ENCODE results near the gene ZFYVE26.

GRCh38 chr14:67852926-67853604 is 36.7 kb upstream of the ZFYVE26 start:
- TF ChIP-seq CTCF (IDR thresholded peaks at IDR 0.05; ENCODE audit: low read depth, low read length), result no peak
- no peak for TF ChIP-seq EZH2phosphoT487 (IDR thresholded peaks at IDR 0.05; ENCODE audit: low read depth)
